Measurements from ENCODE around the gene ACP6. TPM values are rescaled to one million over a fixed set of nuclear protein-coding genes. Genes with fewer than 3 reads are reported as not detected.

The ACP6 gene
- total and polyA plus RNA-seq, 10 of the 15 experiments (the other 5 are each of a cell fraction or from before 2014, with no cell fraction given): 3.1 to 19.7 (median 9.4) TPM

- TF ChIP-seq SREBF2 (IDR thresholded peaks at IDR 0.05; ENCODE audit: low read length) (no peak), EED (IDR thresholded peaks at IDR 0.05; ENCODE audit: low read depth) (no peak), BCLAF1 (IDR thresholded peaks at IDR 0.05) (no peak), POLR2AphosphoS2 (IDR thresholded peaks at IDR 0.05; ENCODE audit: low read depth, low read length) (no peak), MTA3 (IDR thresholded peaks at IDR 0.05; ENCODE audit: borderline replicate concordance, low read length) (no peak), SMC3 (IDR thresholded peaks at IDR 0.05; ENCODE audit: borderline replicate concordance, low read length) (no peak), CHD2 (IDR thresholded peaks at IDR 0.05; ENCODE audit: borderline replicate concordance, low read depth, low read length) (no peak), NRF1 (conservative IDR thresholded peaks at IDR 0.05; ENCODE audit: low read depth, low read length) (no peak), REST (IDR thresholded peaks at IDR 0.05; ENCODE audit: low read depth, low read length) (no peak), CHD1 (IDR thresholded peaks at IDR 0.05; ENCODE audit: low read depth, low read length) (no peak), E2F4 (IDR thresholded peaks at IDR 0.05; ENCODE audit: low read depth, low read length) (no peak), NBN (IDR thresholded peaks at IDR 0.05) (no peak), SUZ12 (IDR thresholded peaks at IDR 0.05; ENCODE audit: unreplicated experiment) (no peak), MEF2A (IDR thresholded peaks at IDR 0.05; ENCODE audit: insufficient read depth, low read depth, low read length) (no peak), TAF1 (IDR thresholded peaks at IDR 0.05; ENCODE audit: borderline replicate concordance, low read depth, low read length) (no peak), GABPA (IDR thresholded peaks at IDR 0.05; ENCODE audit: low read depth) (no peak), NR2C2 (IDR thresholded peaks at IDR 0.05; ENCODE audit: borderline replicate concordance, control insufficient read depth, insufficient read length, low read depth) (no peak), TCF3 (IDR thresholded peaks at IDR 0.05; ENCODE audit: borderline replicate concordance, insufficient read depth, low read depth, low read length) (no peak), RELA (IDR thresholded peaks at IDR 0.05; ENCODE audit: borderline replicate concordance, partially characterized antibody) (no peak)
- Histone ChIP-seq H2AFZ (ENCODE audit: control insufficient read depth, low read depth, low read length) (no peak overlapping the region), H3K36me3 (ENCODE audit: control insufficient read depth in 2 of 2, insufficient read depth in 2 of 2, low read length in 1 of 2) (no peaks in the 10 kb centered on the region), H3K79me2 (ENCODE audit: control insufficient read depth, insufficient read depth, low read length) (no peaks in the 10 kb centered on the region), H3K9ac (ENCODE audit: control insufficient read depth, insufficient read depth, low read length) (no peak overlapping the region), H3K27me3 (replicated peaks in 1 of 2; ENCODE audit: control insufficient read depth in 2 of 2, insufficient read depth in 2 of 2, low read length in 1 of 2) (no peaks in the 10 kb centered on the region), H3K4me1 (ENCODE audit: control insufficient read depth, insufficient read depth, low read length) (no peaks in the 10 kb centered on the region), H4K20me1 (ENCODE audit: control insufficient read depth, insufficient read depth) (no peaks in the 10 kb centered on the region), H3K4me3 (no peak overlapping the region), H3K4me2 (ENCODE audit: control insufficient read depth, insufficient read depth) (no peak overlapping the region), H3K9me3 (replicated peaks; ENCODE audit: control insufficient read depth, insufficient read depth, low read length) (no peaks in the 10 kb centered on the region), H3K27ac (ENCODE audit: control insufficient read depth, insufficient read depth) (no peak overlapping the region)
- SMC1A ChIA-PET (ENCODE audit: uncharacterized antibody, unreplicated experiment): no interaction called here
- intact Hi-C loops (cut with micrococcal nuclease; ENCODE audit: unreplicated experiment) (no loop called here), in situ Hi-C loops (cut with MboI) (no loop called here)
- DNase-seq (ENCODE audit: low read depth, low spot score) (no peak), ATAC-seq (no peak), FAIRE-seq (no peak)
- CTCF ChIA-PET: interaction anchor here (1.3 kb wide), 1 partner anchor 150 kb away, joined by 3 read pairs; no protein-coding TSS in a partner anchor
- 75% methylated on average over 3 of the region's 3 CpGs for WGBS (ENCODE audit: insufficient coverage, insufficient replicate concordance, low lambda C conversion rate, missing lambda C conversion rate)
- RAD21 ChIA-PET (ENCODE audit: unreplicated experiment): no interaction called here
- POLR2A ChIA-PET: no interaction called here
- BruUV-seq (replicated peaks): no TSS peak
These were observed 26.4 kb downstream of the ACP6 start for GRCh38 chr1:147643974-147644373.
